Germinal center (tissue), 1 donor: Measurements from ENCODE around the gene GTF2H2.
"Not testable (repeated sequence)": the region's sequence is repeated elsewhere in the genome, so short reads cannot be mapped to it uniquely, and the experiment has no call there.

Experiments used
- DNase-seq: peaks from one replicate; pipeline ENCODE4 v3.0.0; 2012; ENCODE audit warnings: mixed read lengths, low spot score

GTF2H2 gene

GRCh38 chr5:71067262-71067928, at the start of gene GTF2H2:
Gene GTF2H2, minus strand, starts transcription at chr5:71067676. Its CDS starts 4,913 bp downstream, at chr5:71062763.
- not testable (repeated sequence) for DNase-seq

DNA sequence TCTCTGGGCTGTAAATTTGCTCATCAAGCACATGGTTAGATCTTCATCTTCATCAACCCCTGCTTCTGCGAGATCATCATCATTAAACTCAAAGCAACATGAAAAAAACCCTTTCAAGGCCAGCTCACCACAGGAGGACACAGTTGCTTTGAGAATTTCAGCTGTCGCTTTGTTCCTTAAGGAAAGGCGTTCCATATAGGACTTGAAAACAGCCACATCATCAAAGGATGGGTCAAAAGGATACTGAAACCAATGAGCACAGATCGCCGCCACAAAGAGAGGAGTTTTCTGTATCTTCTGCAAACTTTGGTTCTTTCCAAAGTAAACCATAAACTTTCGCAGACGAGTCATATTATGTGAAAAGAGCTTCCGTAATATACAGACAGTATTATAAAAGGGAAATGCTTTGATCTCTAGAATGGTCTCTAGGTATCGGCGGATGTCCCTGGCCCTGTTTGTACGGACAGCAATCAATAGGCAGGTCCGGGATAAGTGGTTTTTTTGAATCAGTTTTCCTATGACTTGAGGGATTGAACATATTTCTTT, 42.3 kb upstream of the GTF2H2 start:
- DNase-seq = not testable (repeated sequence)

GRCh38 chr5:71099996-71100395, 32.5 kb upstream of the GTF2H2 start:
- DNase-seq = not testable (repeated sequence)

DNA sequence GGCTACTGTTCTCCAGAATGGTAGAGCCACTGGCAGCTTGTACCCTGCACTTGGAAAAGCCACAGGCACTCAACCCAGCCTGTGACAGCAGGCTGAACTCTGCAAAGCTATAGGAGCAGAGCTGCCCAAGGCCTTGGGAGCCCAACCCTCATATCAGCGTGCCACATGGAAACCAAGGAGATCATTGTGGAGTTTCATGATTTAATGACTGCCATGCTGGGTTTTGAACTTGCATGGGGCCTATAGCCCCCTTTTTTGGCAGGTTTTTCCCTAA, 30.4 kb upstream of the GTF2H2 start:
- DNase-seq = not testable (repeated sequence)

GRCh38 chr5:71097173-71097929, 29.9 kb upstream of the GTF2H2 start:
- not testable (repeated sequence) for DNase-seq

DNA sequence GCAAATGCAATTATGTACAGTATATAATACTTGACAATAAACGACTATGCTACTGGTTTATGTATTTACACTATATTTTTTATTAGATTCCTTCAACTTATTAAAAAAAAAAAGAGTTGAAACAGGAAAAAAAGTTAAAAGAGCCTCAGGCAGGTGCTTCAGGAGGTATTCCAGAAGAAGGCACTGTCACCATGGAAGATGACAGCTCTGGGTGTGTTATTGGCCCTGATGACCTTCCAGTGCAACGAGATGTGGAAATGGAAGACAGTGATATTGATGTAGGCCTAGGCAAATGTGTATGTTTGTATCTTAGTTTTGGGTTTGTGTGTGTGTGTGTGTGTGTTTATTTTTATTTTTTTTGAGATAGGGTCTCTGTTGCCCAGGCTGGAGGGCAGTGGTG, 22.3 kb upstream of the GTF2H2 start:
- not testable (repeated sequence) for DNase-seq

- DNase-seq = not testable (repeated sequence)
Observed at GRCh38 chr5:71088754-71089153, 21.3 kb upstream of the GTF2H2 start.

DNA sequence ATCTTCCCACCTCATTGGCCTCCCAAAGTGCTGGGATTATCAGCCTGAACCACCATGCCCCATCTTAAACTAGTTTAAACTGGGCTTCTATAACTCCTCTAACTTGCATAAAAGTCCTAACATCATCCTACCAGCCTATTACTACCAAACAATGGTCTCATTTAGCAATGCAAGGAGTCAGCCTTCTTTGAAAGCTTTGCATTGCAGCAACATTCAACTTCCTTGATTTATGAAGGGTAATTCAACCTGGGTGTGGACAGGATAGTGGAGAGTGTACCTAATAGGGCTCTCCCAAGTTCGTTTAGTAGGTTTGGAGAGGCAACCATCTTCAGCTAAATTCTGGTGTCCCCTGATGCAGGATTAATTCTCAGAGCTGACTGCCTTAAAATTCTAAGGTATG, 18.7 kb upstream of the GTF2H2 start:
- not testable (repeated sequence) for DNase-seq

DNA sequence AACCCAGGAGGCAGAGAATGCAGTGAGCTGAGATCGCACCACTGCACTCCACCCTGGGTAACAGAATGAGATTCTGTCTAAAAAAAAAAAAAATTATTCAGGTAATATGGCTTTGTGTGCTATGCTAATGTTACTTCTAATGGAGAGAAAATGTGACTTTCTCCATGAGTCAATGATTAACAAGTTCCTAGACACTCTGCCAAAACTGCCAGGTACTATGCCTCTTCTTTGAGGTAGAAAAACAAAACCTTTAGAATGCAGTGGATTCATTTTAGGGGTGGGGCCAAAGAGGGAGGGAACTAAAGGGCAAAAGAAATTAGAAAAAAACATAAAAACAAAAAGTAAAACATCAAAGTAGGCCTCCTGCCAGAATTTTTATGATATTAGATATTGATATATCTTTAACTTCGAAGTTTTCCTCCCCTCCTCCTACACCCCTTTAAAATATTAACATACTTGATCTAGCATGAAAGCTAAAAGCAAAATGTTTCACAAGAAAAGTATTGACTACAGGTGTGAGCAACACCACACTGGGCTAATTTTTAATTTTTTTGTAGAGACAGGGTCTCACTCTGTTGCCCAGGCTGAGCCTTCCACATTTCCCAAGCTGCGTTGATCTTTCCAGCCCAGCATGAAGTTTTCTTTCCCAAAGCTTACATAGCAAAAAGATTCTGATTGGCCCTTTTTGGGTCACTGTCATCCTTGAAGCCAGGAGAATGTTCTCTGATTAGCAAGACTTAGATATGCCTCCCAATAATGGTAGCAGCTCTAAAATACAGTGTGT, 17.0 kb upstream of the GTF2H2 start:
- DNase-seq = not testable (repeated sequence)

DNA sequence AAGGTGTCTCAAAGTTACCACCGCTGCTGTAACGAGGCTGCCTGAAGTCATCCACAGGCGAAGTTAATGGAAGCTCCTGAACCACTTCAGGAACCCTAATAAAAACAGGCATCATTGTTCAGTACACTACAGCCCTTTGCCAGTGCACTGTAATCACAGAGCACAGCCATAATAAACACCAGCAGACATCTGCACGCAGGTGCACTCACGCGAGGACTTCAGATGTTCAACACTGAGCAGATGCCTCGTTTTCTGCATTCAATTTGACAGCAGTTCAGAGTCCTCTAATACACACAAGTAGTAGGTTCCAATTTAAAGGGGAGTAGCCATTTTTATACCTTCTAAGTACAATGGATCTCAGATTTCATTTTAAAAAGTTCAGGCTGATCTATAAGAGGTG, 15.4 kb upstream of the GTF2H2 start:
- DNase-seq = not testable (repeated sequence)

DNA sequence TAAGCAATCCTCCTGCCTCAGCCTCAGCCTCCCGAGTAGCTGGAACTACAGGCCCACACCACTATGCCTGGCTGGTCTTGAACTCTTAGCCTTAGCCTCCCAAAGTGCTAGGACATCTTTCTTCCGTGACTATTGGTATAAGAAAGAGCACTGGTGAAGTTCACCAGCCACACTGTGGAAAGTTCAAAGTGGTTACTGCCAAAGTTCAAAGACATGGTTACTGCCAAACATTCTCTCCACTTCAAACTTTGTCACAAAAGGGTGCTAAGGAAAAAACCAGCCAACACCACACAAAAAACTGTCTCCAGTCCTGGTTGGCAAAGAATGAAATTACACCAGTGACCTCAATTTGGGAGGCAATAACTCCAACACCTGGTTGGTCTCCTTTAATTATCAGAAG, 14.9 kb upstream of the GTF2H2 start:
- not testable (repeated sequence) for DNase-seq

DNA sequence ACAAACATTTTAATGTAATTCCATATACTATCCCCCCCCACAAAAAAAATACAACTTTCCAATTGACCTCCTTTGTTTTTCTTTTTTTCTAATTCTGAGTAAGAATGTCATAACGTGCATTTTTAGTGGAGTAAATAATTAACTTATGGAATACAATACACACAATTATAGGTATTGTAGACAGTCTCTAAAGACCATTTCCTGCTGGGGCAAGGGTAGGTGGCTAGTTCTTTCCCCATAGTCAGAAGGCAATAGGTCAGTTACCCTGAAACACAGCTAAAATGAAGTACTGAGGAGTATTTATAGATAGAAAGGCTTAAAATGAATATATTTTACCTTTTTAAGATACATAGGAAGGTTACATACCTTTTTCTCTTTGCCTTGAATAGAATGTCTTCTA, 6.2 kb downstream of the GTF2H2 start:
- DNase-seq = not testable (repeated sequence)

DNA sequence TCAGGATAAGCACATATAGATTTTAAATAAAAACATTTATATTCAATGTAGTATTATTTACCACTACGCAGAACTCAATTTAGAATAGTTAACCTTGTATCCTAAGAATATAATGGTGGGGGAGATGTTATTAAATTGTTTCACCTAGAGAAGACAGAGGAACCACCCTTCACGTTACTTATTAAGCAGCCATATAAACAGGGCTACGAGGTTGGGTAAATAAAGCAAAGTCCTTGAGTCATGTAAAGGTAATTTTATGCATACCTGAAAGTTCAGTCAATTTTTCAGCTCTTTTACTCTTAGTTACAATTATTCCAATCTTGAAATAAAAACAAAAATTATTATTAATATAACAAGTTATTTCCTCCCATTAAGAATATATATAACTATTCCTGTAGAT, 8.1 kb downstream of the GTF2H2 start:
- not testable (repeated sequence) for DNase-seq

- DNase-seq = not testable (repeated sequence)
Observed at GRCh38 chr5:71044808-71045207, 22.7 kb downstream of the GTF2H2 start.

DNA sequence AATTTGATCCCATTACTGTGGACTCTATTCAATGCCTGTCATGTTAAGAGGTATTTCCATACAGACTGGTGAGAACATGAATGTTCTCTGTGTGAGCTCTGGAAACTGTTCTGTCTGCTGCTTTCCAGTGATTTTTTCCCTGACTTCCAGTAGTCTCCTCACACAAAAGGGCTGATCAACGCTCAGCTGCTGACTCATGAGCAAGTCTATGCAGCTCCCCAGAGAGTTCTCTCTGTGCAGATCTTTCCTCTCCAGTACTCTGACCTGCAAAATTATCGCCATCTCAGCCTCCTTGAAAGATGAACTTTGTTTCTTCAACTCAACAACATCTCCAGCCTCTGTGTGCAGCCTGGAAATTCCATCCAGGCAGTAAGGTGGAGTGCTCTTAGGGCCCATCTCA, 23.3 kb downstream of the GTF2H2 start:
- DNase-seq = not testable (repeated sequence)

DNA sequence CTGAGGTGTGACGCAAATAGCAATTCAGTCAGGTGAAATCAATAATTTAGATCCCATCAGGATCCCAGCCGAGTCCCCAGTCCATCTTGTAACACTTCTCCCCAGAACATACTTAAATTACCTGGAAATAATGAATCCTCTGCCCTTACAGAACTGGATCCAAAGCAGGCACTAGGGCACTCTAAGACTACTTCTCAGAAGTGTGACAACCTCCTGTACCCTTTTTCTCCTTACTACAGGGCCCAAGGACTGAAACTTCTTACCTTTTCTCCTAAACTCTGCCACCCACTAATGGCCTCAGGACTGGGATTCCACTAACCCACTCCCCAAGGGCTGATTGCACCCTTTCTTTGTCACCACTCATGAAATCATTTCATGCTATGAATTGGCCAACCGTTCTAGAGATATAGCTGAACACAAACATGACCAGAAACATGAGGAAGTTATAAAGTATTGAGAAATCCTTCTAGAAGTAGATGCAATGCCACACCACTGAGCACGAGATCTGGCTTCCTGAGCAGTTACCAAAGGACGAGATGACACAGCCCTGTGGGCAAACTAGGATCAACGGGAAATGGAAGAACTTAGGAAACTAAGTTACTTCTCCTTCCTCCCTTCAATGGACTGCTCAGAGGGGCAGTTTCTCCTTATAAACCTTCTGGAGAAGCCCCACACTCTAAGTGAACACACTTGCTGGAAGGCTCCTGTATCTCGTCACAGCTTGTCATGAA, 36.3 kb downstream of the GTF2H2 start:
- DNase-seq = not testable (repeated sequence)

- DNase-seq = not testable (repeated sequence)
Observed at GRCh38 chr5:71025289-71025953, 42.1 kb downstream of the GTF2H2 start, which contains the start of gene NAIP. Gene NAIP, minus strand, starts transcription at chr5:71025339. Its CDS starts 12,424 bp downstream, at chr5:71012915.

GRCh38 chr5:71020643-71021042, 46.8 kb downstream of the GTF2H2 start:
- DNase-seq = not testable (repeated sequence)

DNA sequence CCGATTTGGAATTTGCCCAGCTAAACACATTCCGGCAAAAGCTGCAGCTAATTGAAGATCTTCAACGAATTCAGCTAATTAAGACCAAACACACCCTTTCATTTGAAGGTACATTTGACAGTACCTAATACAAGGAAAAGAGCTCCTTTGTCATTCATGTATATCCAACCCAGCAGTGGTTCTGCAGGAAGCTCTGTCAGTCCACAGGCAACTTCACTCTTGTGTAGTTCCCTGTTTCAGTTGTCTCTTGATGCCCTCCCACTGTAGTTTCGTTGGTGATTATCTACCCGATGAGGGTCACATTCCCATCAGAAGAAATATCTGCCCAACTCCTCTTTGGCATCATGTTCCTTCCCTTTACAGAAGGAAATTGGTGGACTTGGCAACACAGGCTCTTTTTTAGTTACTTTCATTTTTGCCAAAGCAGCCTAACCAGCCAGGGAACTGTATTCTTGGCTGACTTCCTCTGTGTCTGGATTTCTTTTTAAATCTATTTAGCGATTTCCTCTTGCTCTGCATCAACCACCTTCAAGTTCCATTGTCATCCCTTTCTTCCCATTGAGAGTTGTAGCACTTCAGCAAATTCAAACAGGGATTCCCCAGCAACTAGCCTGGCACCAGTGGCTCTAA, 49.0 kb downstream of the GTF2H2 start:
- not testable (repeated sequence) for DNase-seq

GRCh38 chr5:71014176-71014575, 53.3 kb downstream of the GTF2H2 start:
- no peak for DNase-seq

DNA sequence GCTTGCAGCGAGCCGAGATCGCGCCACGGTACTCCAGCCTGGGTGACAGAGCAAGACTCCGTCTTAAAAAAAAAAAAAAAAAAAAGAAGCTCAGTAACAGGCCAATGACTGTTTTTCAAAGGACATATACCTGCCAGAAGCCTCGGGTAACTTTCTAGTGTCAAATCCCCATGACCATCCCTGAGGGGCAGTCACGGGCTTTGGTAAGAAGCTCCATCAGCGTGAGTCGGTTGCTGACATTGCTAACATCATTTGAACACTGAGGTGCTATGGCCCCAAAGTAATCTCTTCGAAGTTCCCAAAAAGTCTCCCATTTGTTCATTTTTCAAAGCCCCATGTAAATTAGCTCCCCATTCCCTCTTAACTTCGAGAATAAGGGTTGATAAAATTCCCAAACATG, 53.9 kb downstream of the GTF2H2 start:
- no peak for DNase-seq
